AG04450 (cell line): ENCODE data around the gene DLL4. TPM values are rescaled to one million over a fixed set of nuclear protein-coding genes. Genes with fewer than 3 reads are reported as not detected.

Experiments
- CTCF ChIA-PET: fragments of 300-600, 350-600 bp; formaldehyde crosslinking; extraction: SDS; loops from one replicate; lab custom pipeline; 2022; ENCODE audit warnings: antibody characterized with exemption, inconsistent platforms; lab: Charles Lee
- POLR2A ChIA-PET: fragments of 350-600 bp; formaldehyde crosslinking; extraction: SDS; loops from one replicate; lab custom pipeline; 2021; ENCODE audit warnings: antibody characterized with exemption, inconsistent platforms; lab: Yijun Ruan, JAX
- DNase-seq: peaks from one replicate; pipeline ENCODE4 v3.0.0-alpha.2; 2011; ENCODE audit warnings: low read depth, low spot score
- H3K27ac ChIP-seq: one replicate; pipeline ENCODE4 v1.5.1; 2012; ENCODE audit warnings: low read depth, low read length, control low read depth
- H3K27me3 ChIP-seq: one replicate; pipeline ENCODE4 v1.6.0; 2012; ENCODE audit warnings: low read length; ENCODE audit not compliant: control insufficient read depth, insufficient read depth
- H3K4me3 ChIP-seq: 2 replicates; pipeline ENCODE4 v1.5.1; 2011; ENCODE audit warnings: mild to moderate bottlenecking, low read depth, low read length, control low read depth
- H3K9me3 ChIP-seq: 2 replicates; pipeline ENCODE4 v1.5.1; 2012; ENCODE audit warnings: low read length; ENCODE audit not compliant: control insufficient read depth, insufficient read depth
- polyA plus RNA-seq: library from polyadenylated mRNA; depleted of rRNA; stranded (reverse); fragments of >200 nt; gene quantifications from 2 replicates; pipeline ENCODE4 v1.2.3, GENCODE V29; 2011
- TF ChIP-seq, protein P1 (sequence below): IDR thresholded peaks from 2 replicates; pipeline ENCODE4 v1.5.1; 2011; ENCODE audit warnings: low read depth, low read length, control low read depth, inconsistent platforms

Gene DLL4
- polyA plus RNA-seq, 1 experiment: 1.5 TPM

DNA sequence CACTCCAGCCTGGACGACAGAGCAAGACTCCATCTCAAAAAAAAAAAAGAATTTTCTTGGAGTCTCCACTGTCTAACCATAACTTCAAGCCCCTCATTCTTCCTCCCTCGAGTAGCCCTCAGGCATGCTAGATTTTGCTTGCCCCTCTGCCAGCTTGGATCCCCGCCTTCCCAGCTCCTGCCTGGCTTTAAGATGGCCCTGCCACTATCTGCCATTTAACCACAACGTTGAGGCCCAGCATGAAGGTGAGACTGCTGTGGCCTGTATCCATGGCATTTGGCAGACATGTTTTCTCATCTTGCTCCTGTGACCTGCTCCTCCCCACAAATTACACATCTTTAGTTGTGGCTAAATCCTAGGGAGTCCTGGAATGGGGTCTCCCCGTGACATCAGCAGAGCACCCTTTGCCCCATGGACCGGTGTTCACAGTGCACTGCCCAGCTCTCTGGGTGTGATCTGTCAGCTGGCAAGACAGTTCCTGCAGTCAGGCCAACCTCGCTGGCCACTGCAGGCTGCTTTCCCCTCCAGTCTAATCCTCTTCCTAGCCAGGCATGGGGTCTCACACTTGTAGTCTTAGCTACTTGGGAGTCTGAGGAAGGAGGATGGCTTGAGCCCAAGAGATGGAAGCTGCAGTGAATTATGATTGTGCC lies 24.5 kb upstream of the DLL4 start:
- H3K27me3 ChIP-seq: no peaks in the 10 kb centered on the region
- no peak overlapping the region for H3K27ac ChIP-seq
- DNase-seq: no peak
- ChIA-PET POLR2A (interaction anchor here (1.1 kb wide), 1 partner anchor 37 kb away, joined by 3 read pairs; no protein-coding TSS in a partner anchor), CTCF (interaction anchor here (0.6 to 8.0 kb wide), 20 partner anchors 7 to 877 kb away, joined by 3 to 202 read pairs (median 4); partner anchors contain the start of genes NUSAP1, OIP5 and VPS18)
- H3K4me3 ChIP-seq: no peak overlapping the region
- H3K9me3 ChIP-seq: no peaks in the 10 kb centered on the region; the same call in 1 of the 2 replicates
- TF ChIP-seq, protein P1, sequence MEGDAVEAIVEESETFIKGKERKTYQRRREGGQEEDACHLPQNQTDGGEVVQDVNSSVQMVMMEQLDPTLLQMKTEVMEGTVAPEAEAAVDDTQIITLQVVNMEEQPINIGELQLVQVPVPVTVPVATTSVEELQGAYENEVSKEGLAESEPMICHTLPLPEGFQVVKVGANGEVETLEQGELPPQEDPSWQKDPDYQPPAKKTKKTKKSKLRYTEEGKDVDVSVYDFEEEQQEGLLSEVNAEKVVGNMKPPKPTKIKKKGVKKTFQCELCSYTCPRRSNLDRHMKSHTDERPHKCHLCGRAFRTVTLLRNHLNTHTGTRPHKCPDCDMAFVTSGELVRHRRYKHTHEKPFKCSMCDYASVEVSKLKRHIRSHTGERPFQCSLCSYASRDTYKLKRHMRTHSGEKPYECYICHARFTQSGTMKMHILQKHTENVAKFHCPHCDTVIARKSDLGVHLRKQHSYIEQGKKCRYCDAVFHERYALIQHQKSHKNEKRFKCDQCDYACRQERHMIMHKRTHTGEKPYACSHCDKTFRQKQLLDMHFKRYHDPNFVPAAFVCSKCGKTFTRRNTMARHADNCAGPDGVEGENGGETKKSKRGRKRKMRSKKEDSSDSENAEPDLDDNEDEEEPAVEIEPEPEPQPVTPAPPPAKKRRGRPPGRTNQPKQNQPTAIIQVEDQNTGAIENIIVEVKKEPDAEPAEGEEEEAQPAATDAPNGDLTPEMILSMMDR: no peak

DNA sequence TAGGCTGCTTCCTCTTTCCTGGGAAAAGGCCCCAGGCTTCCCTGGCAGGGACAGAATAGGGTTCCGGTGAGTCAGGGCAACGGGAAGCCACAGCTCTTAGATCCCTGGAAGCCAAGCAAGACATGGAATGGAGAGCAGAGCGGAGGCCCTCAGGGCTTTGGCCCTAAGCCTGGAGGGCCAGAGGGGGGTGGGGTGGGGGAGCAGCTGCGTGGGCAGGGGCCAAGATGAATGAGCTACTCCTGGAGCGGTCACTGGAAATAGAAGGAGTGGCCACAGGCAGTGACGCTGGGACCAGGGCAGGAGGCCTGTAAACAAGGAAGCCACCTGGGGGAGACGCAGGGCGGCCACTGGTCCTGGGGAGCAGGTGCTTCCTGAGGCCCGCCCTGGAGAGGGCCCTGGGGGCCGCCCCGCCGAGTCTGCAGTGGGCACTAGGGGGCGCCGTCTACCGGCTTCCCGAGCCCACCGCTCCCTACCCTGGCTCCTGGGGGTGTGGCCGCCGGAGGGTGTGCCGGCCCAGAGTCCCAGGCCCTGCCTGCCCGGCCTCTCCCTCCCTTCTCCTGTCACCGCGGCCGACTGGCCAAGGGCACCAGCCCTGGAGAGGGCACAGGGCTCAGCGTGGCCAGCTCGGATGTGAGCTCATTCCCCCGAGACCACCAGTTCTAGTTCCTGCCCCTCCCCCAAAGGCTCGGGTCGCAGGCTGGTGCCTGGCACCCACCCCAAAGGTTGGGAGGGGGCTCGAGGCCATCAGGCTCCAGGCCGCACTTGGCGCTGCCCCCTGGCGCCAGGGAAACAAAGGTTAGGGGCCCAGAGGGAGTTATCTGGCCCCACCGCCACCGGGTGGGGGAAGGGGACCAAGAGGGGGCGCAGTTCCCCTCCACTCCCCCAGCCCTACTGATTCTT lies 22.8 kb upstream of the DLL4 start:
- ChIA-PET POLR2A (interaction anchor here (0.5 to 1.1 kb wide), 8 partner anchors 12 to 883 kb away, joined by 3 to 7 read pairs (median 4); partner anchors contain the start of genes DLL4 and VPS18), CTCF (interaction anchor here (0.7 to 8.0 kb wide), 27 partner anchors 9 to 427 kb away, joined by 3 to 202 read pairs (median 4); partner anchors contain the start of genes NUSAP1, OIP5 and VPS18)
- peak; percentile 86 for DNase-seq
- TF ChIP-seq, protein P1: peak; percentile 80
- H3K4me3 ChIP-seq: peak overlapping the region; percentile 48
- H3K27me3 ChIP-seq: no peaks in the 10 kb centered on the region
- no peaks in the 10 kb centered on the region; the same call in 1 of the 2 replicates for H3K9me3 ChIP-seq
- peak overlapping the region; percentile 94 for H3K27ac ChIP-seq

DNA sequence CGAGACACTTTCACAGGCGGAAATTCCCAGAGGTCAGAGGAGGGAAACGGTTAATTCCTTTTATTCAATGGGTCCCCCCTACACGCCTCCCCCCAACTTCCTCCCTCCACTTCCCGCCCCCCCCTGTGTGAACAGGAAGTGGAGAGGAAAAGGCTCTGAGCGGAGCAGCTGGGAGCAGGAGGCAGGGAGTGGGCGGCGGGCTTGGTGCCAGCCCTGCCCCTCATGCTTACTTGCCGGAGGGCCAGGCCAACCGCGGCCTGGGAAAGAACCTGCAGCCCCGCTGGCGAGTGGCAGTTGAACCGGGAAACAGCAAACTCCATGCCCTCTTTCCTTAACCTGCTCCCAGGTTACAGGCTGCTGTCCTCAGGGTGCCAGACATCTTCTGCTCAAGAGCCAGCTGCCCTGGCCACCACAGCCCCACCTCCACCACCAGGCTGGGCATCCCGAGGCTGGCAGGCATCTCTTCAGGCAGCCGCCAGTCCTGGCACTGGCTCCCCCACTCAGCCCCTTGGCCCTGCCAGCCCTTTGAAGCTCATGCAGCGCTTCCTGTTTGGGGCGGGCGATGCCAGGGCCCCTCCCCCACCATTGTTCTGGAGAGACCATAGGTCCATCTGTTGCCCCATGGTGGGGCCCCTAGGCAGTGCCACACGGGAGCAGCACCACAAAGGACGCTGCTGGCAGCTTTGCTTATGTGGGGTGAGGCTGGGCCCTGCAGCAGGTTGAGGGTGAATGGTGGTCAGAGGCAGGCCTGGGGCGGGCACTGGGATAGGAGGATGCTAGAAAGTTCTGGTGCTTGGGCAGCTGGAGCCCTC lies 21.9 kb upstream of the DLL4 start:
- Histone ChIP-seq H3K9me3 (no peaks in the 10 kb centered on the region; the same call in 1 of the 2 replicates), H3K4me3 (peak overlapping the region; percentile 48), H3K27ac (peak overlapping the region; percentile 94), H3K27me3 (no peaks in the 10 kb centered on the region)
- ChIA-PET POLR2A (no interaction called here), CTCF (interaction anchor here (1.0 to 8.0 kb wide), 12 partner anchors 8 to 278 kb away, joined by 3 to 202 read pairs (median 10); partner anchors contain the start of gene VPS18)
- TF ChIP-seq, protein P1: no peak
- no peak for DNase-seq

DNA sequence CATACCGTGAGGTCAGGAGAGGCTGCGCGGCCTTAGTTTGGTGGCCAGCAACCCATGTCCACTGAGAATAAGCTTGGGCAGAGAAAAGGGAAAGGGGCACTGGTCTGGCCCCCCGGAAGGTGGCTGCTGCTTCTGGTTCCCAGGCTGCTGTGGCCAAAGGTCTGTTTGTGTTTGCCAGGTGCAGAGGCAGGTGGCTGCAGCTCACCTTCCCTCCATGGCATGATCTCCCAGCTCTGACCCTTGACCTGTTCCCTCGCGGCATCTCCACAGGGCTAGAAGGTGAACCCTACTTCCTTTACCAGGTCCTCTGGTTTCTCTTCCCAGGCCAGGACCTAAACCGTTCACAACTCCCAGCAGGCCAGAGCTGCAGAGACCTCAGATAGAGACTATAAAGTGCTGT lies 21.0 kb upstream of the DLL4 start:
- ChIA-PET CTCF (interaction anchor here (1.0 to 8.0 kb wide), 4 partner anchors 14 to 276 kb away, joined by 3 to 202 read pairs (median 4); partner anchors contain the start of gene VPS18), POLR2A (no interaction called here)
- Histone ChIP-seq H3K27me3 (no peaks in the 10 kb centered on the region), H3K27ac (no peak overlapping the region), H3K4me3 (no peak overlapping the region), H3K9me3 (no peaks in the 10 kb centered on the region; the same call in 1 of the 2 replicates)
- TF ChIP-seq, protein P1: no peak
- no peak for DNase-seq
